WTC11 (cell line): Measurements from ENCODE around the gene RAB6A.

Experiments
- AFF4 ChIP-seq: sonication (generic); formaldehyde crosslinking; IDR thresholded peaks from 2 replicates; pipeline ENCODE4 v1.8.1; 2023; ENCODE audit warnings: mild to moderate bottlenecking, missing genetic modification reagents, borderline replicate concordance
- CBFB ChIP-seq: sonication (generic); formaldehyde crosslinking; IDR thresholded peaks from 2 replicates; pipeline ENCODE4 v1.8.1; 2022; ENCODE audit warnings: mild to moderate bottlenecking, low read depth, missing genetic modification reagents
- CREM ChIP-seq: sonication (generic); formaldehyde crosslinking; IDR thresholded peaks from 2 replicates; pipeline ENCODE4 v1.8.1; 2022; ENCODE audit warnings: mild to moderate bottlenecking, missing genetic modification reagents, moderate library complexity
- CTCF ChIP-seq: fragments of 200-600 bp; IDR thresholded peaks from 2 replicates; pipeline ENCODE4 v1.8.0; 2022; ENCODE audit warnings: antibody characterized with exemption
- ELF4 ChIP-seq: sonication (generic); formaldehyde crosslinking; IDR thresholded peaks from 2 replicates; pipeline ENCODE4 v1.8.1; 2022; ENCODE audit warnings: low read depth, mild to moderate bottlenecking, moderate library complexity, missing genetic modification reagents
- FOXP1 ChIP-seq: sonication (generic); formaldehyde crosslinking; IDR thresholded peaks from 2 replicates; pipeline ENCODE4 v1.8.0; 2022; ENCODE audit warnings: missing genetic modification reagents, mild to moderate bottlenecking, moderate library complexity, borderline replicate concordance
- IRF2 ChIP-seq: sonication (generic); formaldehyde crosslinking; IDR thresholded peaks from 2 replicates; pipeline ENCODE4 v1.8.0; 2022; ENCODE audit warnings: low read depth, missing genetic modification reagents, borderline replicate concordance
- MYBL2 ChIP-seq: sonication (generic); formaldehyde crosslinking; IDR thresholded peaks from 2 replicates; pipeline ENCODE4 v1.8.1; 2023; ENCODE audit warnings: mild to moderate bottlenecking, moderate library complexity, missing genetic modification reagents
- NR3C1 ChIP-seq: sonication (generic); formaldehyde crosslinking; conservative IDR thresholded peaks from 2 replicates; pipeline ENCODE4 v1.8.1; 2023; ENCODE audit warnings: low read depth, mild to moderate bottlenecking, missing genetic modification reagents
- PREB ChIP-seq: sonication (generic); formaldehyde crosslinking; IDR thresholded peaks from 2 replicates; pipeline ENCODE4 v1.8.1; 2022; ENCODE audit warnings: mild to moderate bottlenecking, missing genetic modification reagents, moderate library complexity, borderline replicate concordance
- USF1 ChIP-seq: sonication (generic); formaldehyde crosslinking; IDR thresholded peaks from 2 replicates; pipeline ENCODE4 v1.8.0; 2022; ENCODE audit warnings: mild to moderate bottlenecking, missing genetic modification reagents
- TF ChIP-seq, protein P1 (sequence below): sonication (generic); formaldehyde crosslinking; IDR thresholded peaks from 2 replicates; pipeline ENCODE4 v1.8.1; 2022; ENCODE audit warnings: mild to moderate bottlenecking, moderate library complexity, missing genetic modification reagents
- TF ChIP-seq, protein P2 (sequence below): sonication (generic); formaldehyde crosslinking; IDR thresholded peaks from 2 replicates; pipeline ENCODE4 v1.8.0; 2022; ENCODE audit warnings: mild to moderate bottlenecking, missing genetic modification reagents
- TF ChIP-seq, protein P3 (sequence below): sonication (generic); formaldehyde crosslinking; IDR thresholded peaks from 2 replicates; pipeline ENCODE4 v1.8.1; 2023; ENCODE audit warnings: mild to moderate bottlenecking, missing genetic modification reagents, moderate library complexity

- TF ChIP-seq, protein P1, sequence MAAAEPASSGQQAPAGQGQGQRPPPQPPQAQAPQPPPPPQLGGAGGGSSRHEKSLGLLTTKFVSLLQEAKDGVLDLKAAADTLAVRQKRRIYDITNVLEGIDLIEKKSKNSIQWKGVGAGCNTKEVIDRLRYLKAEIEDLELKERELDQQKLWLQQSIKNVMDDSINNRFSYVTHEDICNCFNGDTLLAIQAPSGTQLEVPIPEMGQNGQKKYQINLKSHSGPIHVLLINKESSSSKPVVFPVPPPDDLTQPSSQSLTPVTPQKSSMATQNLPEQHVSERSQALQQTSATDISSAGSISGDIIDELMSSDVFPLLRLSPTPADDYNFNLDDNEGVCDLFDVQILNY (CRISPR knock-in tag): no peak
- TF ChIP-seq IRF2 (CRISPR knock-in tag) (no peak), CTCF (no peak), ELF4 (CRISPR knock-in tag) (no peak), CBFB (CRISPR knock-in tag) (no peak), USF1 (no peak), CREM (CRISPR knock-in tag) (no peak), MYBL2 (CRISPR knock-in tag) (no peak), FOXP1 (CRISPR knock-in tag) (no peak), AFF4 (no peak), PREB (CRISPR knock-in tag) (no peak), NR3C1 (CRISPR knock-in tag) (no peak)
- TF ChIP-seq, protein P2, sequence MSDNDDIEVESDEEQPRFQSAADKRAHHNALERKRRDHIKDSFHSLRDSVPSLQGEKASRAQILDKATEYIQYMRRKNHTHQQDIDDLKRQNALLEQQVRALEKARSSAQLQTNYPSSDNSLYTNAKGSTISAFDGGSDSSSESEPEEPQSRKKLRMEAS (CRISPR knock-in tag): no peak
- TF ChIP-seq, protein P3, sequence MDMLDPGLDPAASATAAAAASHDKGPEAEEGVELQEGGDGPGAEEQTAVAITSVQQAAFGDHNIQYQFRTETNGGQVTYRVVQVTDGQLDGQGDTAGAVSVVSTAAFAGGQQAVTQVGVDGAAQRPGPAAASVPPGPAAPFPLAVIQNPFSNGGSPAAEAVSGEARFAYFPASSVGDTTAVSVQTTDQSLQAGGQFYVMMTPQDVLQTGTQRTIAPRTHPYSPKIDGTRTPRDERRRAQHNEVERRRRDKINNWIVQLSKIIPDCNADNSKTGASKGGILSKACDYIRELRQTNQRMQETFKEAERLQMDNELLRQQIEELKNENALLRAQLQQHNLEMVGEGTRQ (CRISPR knock-in tag): no peak
Observed at GRCh38 chr11:73787051-73787642, 26.3 kb upstream of the RAB6A start.
